Gastroesophageal sphincter (tissue), 4 donors: ENCODE results near the gene HPCAL1. TPM values are rescaled to one million over a fixed set of nuclear protein-coding genes. Genes with fewer than 3 reads are reported as not detected.

Experiments used
- ATAC-seq: fragments of 150-250 bp; one replicate; pipeline ENCODE4 v1.9.1; 2016; ENCODE audit warnings: mild to moderate bottlenecking, moderate library complexity
- H3K27ac ChIP-seq, 4 donors: fragments of 200-600 bp; sonication (generic) in 3 of 4; 1 replicate in 3 of 4; 2 replicates in 1 of 4; pipeline ENCODE4 v1.5.1; 2016 to 2019
- H3K27me3 ChIP-seq: fragments of 200-600 bp; sonication (generic); one replicate; pipeline ENCODE4 v1.5.1; 2019
- H3K36me3 ChIP-seq, 2 donors: fragments of 200-600 bp; sonication (generic); one replicate each; pipeline ENCODE4 v1.5.1; 2019; ENCODE audit warnings: control low read depth in 1 of 2
- H3K4me1 ChIP-seq, 3 donors: fragments of 200-600 bp; sonication (generic); 1 replicate in 2 of 3; 2 replicates in 1 of 3; pipeline ENCODE4 v1.5.1; 2016 to 2019; ENCODE audit warnings: control low read depth in 2 of 3
- H3K4me3 ChIP-seq, 2 donors: fragments of 200-600 bp; sonication (generic); one replicate each; pipeline ENCODE4 v1.5.1; 2019; ENCODE audit warnings: mild to moderate bottlenecking in 1 of 2, moderate library complexity in 1 of 2
- H3K9me3 ChIP-seq, 3 donors: fragments of 200-600 bp; sonication (generic); one replicate each; pipeline ENCODE4 v1.5.1; 2017 to 2019; ENCODE audit warnings: control low read depth in 2 of 3
- CTCF ChIP-seq, 4 experiments: fragments of 200-600 bp in 2 of 4; fragments of 450-650 bp in 2 of 4; sonication (generic) in 1 of 4; IDR thresholded peaks; one replicate each; pipeline ENCODE4 v1.5.1; 2017 to 2019; ENCODE audit warnings: antibody characterized with exemption in 4 of 4, mild to moderate bottlenecking in 2 of 4, moderate library complexity in 2 of 4
- EP300 ChIP-seq: sonication (generic); formaldehyde crosslinking; IDR thresholded peaks from one replicate; pipeline ENCODE4 v1.6.1; 2017; ENCODE audit warnings: antibody characterized with exemption, mild to moderate bottlenecking
- POLR2A ChIP-seq, 2 donors: fragments of 450-650 bp; IDR thresholded peaks; one replicate each; pipeline ENCODE4 v1.6.1; 2017; ENCODE audit warnings: antibody characterized with exemption in 2 of 2, mild to moderate bottlenecking in 2 of 2, moderate library complexity in 1 of 2
- POLR2AphosphoS5 ChIP-seq: sonication (generic); formaldehyde crosslinking; IDR thresholded peaks from one replicate; pipeline ENCODE4 v1.6.1; 2017; ENCODE audit warnings: antibody characterized with exemption
- WGBS, 2 donors: methylation state at CpG; one replicate each; pipeline ENCODE4 v1.1.5; 2018; ENCODE audit warnings: low coverage in 1 of 2; 5-methylcytosine and 5-hydroxymethylcytosine counted together
- total RNA-seq, 4 donors: library from RNA; depleted of rRNA; stranded (reverse); fragments of >200 nt; gene quantifications; one replicate each; pipeline ENCODE4 v1.1.0, GENCODE V29; 2016

The HPCAL1 gene
- total RNA-seq, 4 donors from 2014 or later, result 17.0 to 42.1 (median 29.8) TPM

- H3K9me3 ChIP-seq, result no peaks in the 10 kb centered on the region
- H3K27me3 ChIP-seq, result peaks cover 20% of the 10 kb centered on the region
- no CpG with 5 or more reads among the region's 8 CpGs for WGBS, 2 donors
- H3K4me3 ChIP-seq, result no peak overlapping the region
- peaks cover 0 to 42% of the 10 kb centered on the region in 2 donors for H3K36me3 ChIP-seq
- H3K4me1 ChIP-seq, result peaks cover 0 to 30% (median 12%) of the 10 kb centered on the region in 3 donors
- H3K27ac ChIP-seq, result peak overlapping the region in 2 of 4 donors; percentile 47 to 56
- TF ChIP-seq CTCF (IDR thresholded peaks at IDR 0.05), result no peak
- TF ChIP-seq POLR2A (IDR thresholded peaks at IDR 0.05), result no peak
- TF ChIP-seq POLR2AphosphoS5, result no peak
- no peak for TF ChIP-seq EP300
- ATAC-seq, result no peak
Measured at GRCh38 chr2:10428355-10428754, 125.7 kb downstream of the HPCAL1 start.

GRCh38 chr2:10428924-10429323 lies 126.2 kb downstream of the HPCAL1 start:
- ATAC-seq, result no peak
- H3K4me1 ChIP-seq, result peaks cover 0 to 30% (median 12%) of the 10 kb centered on the region in 3 donors
- no peak overlapping the region for H3K27ac ChIP-seq
- no peak for TF ChIP-seq CTCF (IDR thresholded peaks at IDR 0.05)
- no peak for TF ChIP-seq POLR2A (IDR thresholded peaks at IDR 0.05)
- no peak for TF ChIP-seq POLR2AphosphoS5
- no peak for TF ChIP-seq EP300
- 76% methylated on average over 3 of the region's 3 CpGs; no CpG with 5 or more reads in 1 of the 2 donors for WGBS, 2 donors
- H3K27me3 ChIP-seq, result peaks cover 20% of the 10 kb centered on the region
- H3K36me3 ChIP-seq, result peaks cover 0 to 39% of the 10 kb centered on the region in 2 donors
- no peaks in the 10 kb centered on the region for H3K9me3 ChIP-seq
- H3K4me3 ChIP-seq, result no peak overlapping the region

GRCh38 chr2:10430886-10431622 lies 128.3 kb downstream of the HPCAL1 start:
- Histone ChIP-seq H3K4me3 (no peak overlapping the region), H3K36me3 (peaks cover 0 to 18% of the 10 kb centered on the region in 2 donors), H3K27ac (no peak overlapping the region), H3K9me3 (no peaks in the 10 kb centered on the region), H3K4me1 (peaks cover 0 to 38% (median 16%) of the 10 kb centered on the region in 3 donors), H3K27me3 (peaks cover 20% of the 10 kb centered on the region)
- 79 to 88% methylated on average over 4 to 6 of the region's 8 CpGs for WGBS, 2 donors
- no peak for TF ChIP-seq POLR2AphosphoS5
- no peak for TF ChIP-seq EP300
- TF ChIP-seq CTCF (IDR thresholded peaks at IDR 0.05), result no peak
- no peak for TF ChIP-seq POLR2A (IDR thresholded peaks at IDR 0.05)
- ATAC-seq, result no peak

GRCh38 chr2:10431797-10432196 lies 129.1 kb downstream of the HPCAL1 start:
- Histone ChIP-seq H3K4me1 (peaks cover 0 to 38% (median 16%) of the 10 kb centered on the region in 3 donors), H3K27ac (no peak overlapping the region), H3K36me3 (peaks cover 0 to 11% of the 10 kb centered on the region in 2 donors), H3K9me3 (no peaks in the 10 kb centered on the region), H3K4me3 (peak overlapping the region in 1 of 2 donors; percentile 43), H3K27me3 (peaks cover 20% of the 10 kb centered on the region)
- no peak for TF ChIP-seq POLR2A (IDR thresholded peaks at IDR 0.05)
- TF ChIP-seq POLR2AphosphoS5, result no peak
- TF ChIP-seq CTCF (IDR thresholded peaks at IDR 0.05), result no peak
- TF ChIP-seq EP300, result no peak
- WGBS, 2 donors, result 24% methylated on average over 6 of the region's 16 CpGs; no CpG with 5 or more reads in 1 of the 2 donors
- ATAC-seq, result no peak
